Activated T-cell treated with anti-CD3 and anti-CD28 coated beads, Interleukin-2, amount 50 U/mL, for 24 hours (primary cell): ENCODE results near the gene ABHD11.
"Not testable (repeated sequence)": the region's sequence is repeated elsewhere in the genome, so short reads cannot be mapped to it uniquely, and the experiment has no call there.

Experiments
- DNase-seq: peaks from one replicate; pipeline ENCODE4 v3.0.0-alpha.2; 2020
- H3K27ac Mint-ChIP-seq: 2 replicates; pipeline ENCODE4 v1.8.0; 2020; ENCODE audit warnings: mild to moderate bottlenecking, mixed read lengths
- H3K27me3 Mint-ChIP-seq: 2 replicates; pipeline ENCODE4 v1.8.0; 2020; ENCODE audit warnings: mixed read lengths
- H3K36me3 Mint-ChIP-seq: 2 replicates; pipeline ENCODE4 v1.8.0; 2020; ENCODE audit warnings: low read depth, mixed read lengths
- H3K4me1 Mint-ChIP-seq: 2 replicates; pipeline ENCODE4 v1.8.0; 2020; ENCODE audit warnings: low read depth, mixed read lengths
- H3K4me3 Mint-ChIP-seq: 2 replicates; pipeline ENCODE4 v1.8.0; 2020; ENCODE audit warnings: mild to moderate bottlenecking, moderate library complexity, mixed read lengths
- H3K9me3 Mint-ChIP-seq: 2 replicates; pipeline ENCODE4 v1.8.0; 2020; ENCODE audit warnings: mixed read lengths

The ABHD11 gene

DNA sequence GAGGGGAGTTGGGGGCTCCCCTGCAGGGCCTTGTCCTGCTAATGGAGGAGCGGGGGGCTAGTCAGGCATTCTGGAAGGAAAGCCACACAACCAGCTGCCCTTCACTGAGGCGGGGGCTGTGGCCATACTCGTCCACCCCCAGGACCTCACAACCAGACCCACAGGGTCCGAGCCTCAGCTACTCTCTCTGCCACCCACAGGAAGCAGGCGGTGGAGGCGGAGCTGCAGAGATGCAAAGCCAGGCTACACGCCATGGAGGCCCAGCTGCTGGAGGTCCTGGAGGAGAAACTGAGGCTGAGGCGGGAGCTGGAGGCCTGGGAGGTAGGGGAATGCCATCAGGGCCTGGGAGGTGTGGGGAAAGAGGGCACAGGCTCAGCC, 3.1 kb downstream of the ABHD11 start:
- Mint-ChIP-seq H3K4me1 (peaks cover 23% of the 10 kb centered on the region), H3K27me3 (no peaks in the 10 kb centered on the region), H3K9me3 (no peaks in the 10 kb centered on the region), H3K4me3 (no peak overlapping the region), H3K36me3 (peaks cover 30% of the 10 kb centered on the region), H3K27ac (no peak overlapping the region)
- no peak for DNase-seq

DNA sequence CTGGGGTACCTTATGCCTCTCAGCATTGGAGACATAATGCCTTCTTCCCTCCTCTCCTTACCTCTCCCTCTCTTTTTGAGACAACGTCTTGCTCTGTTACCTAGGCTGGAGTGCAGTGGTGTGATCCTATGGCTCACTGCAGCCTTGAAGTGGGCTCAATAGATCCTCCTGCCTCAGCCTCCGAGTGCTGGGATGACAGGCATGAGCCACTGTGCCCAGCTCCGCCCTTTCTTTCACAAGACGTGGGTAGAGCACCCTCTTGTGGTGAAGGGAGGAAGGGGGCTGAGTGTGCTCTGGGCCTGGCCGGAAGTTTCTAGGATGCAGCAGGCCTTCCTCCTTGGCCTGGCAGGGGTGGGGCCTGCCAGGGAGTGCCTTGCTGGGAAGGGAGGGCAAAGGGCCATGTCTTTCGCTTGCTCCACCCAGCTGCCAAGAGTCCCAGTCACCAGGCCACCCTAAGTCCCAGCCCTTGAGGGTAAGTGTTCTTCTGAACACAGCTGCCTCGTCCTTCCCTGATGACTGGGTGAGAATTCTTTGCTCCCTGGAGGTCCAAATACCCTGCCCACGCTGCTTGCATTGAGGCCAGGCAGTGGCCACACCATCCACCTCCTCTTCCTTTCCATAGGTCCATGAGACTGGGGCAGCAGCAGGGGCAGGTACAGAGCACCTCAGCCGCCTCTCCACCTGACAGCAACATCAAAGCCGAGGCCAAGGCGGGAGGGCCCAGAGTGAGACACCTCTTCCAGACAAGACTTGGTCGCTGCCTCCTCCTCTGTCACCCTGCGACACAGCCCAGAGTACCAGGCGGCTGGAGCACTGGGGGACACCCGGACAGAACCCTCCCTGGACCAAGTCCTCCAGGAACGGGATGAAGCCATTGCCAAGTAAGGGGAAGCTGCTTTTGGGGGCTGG, 3.7 kb downstream of the ABHD11 start:
- Mint-ChIP-seq H3K9me3 (no peaks in the 10 kb centered on the region), H3K27ac (peak overlapping the region; percentile 73), H3K36me3 (peaks cover 30% of the 10 kb centered on the region), H3K4me3 (no peak overlapping the region), H3K4me1 (peaks cover 23% of the 10 kb centered on the region), H3K27me3 (no peaks in the 10 kb centered on the region)
- DNase-seq, result peak; percentile 86

DNA sequence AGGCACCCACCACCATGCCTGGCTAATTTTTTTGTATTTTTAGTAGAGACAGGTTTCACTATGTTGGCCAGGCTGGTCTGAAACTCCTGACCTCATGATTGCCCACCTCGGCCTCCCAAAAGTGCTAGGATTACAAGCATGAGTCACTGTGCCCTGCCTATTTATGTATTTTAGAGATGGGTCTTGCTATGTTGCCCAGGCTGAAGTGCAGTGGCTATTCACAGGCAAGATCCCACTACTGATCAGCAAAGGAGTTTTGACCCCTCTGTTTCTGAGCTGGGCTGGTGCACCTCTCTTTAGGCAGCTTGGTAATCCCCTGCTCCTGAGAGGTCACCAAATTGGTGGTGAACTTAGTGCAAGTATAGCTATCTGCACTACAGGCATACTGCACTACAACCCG, 6.2 kb downstream of the ABHD11 start:
- Mint-ChIP-seq H3K4me1 (peaks cover 13% of the 10 kb centered on the region), H3K27me3 (peaks cover 7% of the 10 kb centered on the region), H3K27ac (no peak overlapping the region), H3K4me3 (no peak overlapping the region), H3K9me3 (no peaks in the 10 kb centered on the region), H3K36me3 (peaks cover 22% of the 10 kb centered on the region)
- DNase-seq, result no peak

DNA sequence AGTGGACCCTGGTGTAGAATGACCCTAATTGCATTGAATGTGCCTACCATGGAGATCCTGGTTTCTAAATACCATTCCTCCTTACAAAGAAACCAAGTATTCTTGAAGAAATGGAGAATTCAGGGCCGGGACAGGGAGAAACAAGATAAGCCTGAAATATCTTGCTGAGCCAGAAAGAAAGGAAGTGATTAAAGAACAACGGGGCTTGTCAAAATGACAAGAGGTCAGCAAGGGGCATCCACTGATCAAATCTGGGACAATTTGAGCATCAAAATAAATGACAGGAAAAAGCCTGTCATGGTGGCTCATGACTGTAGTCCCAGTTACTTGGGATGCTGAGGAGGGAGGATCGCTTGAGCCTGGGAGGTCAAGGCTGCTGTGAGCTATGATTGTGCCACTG, 8.1 kb downstream of the ABHD11 start:
- H3K36me3 Mint-ChIP-seq, result peaks cover 6% of the 10 kb centered on the region
- H3K27me3 Mint-ChIP-seq, result peaks cover 7% of the 10 kb centered on the region

DNA sequence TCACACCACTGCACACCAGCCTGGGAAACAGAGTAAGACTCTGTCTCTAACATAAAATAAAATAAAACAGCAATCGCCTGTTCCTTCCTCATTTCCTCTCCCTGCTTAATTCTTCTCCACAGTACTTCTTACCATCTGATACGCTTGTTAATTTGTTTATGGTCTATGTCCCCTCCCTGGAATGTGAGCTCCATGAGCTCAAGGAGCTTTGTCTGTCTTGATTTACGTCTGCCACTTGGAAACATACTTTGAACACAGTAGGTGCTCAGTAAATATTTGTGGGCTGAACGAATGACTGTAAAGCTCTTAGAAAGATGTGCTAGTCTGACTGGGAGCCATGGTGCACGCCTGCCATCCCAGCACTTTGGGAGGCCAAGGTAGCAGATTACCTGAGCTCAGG, 10.1 kb downstream of the ABHD11 start:
- H3K4me1 Mint-ChIP-seq, result no peaks in the 10 kb centered on the region
- no peak overlapping the region for H3K4me3 Mint-ChIP-seq
- H3K9me3 Mint-ChIP-seq, result no peaks in the 10 kb centered on the region
- H3K27ac Mint-ChIP-seq, result no peak overlapping the region
- no peaks in the 10 kb centered on the region for H3K36me3 Mint-ChIP-seq
- peaks cover 7% of the 10 kb centered on the region for H3K27me3 Mint-ChIP-seq
- DNase-seq, result no peak

More for the DNA sequence above, 8.1 kb downstream of the ABHD11 start:
- no peak for DNase-seq
- no peak overlapping the region for H3K27ac Mint-ChIP-seq
- H3K4me1 Mint-ChIP-seq, result peaks cover 8% of the 10 kb centered on the region
- H3K9me3 Mint-ChIP-seq, result no peaks in the 10 kb centered on the region
- no peak overlapping the region for H3K4me3 Mint-ChIP-seq

DNA sequence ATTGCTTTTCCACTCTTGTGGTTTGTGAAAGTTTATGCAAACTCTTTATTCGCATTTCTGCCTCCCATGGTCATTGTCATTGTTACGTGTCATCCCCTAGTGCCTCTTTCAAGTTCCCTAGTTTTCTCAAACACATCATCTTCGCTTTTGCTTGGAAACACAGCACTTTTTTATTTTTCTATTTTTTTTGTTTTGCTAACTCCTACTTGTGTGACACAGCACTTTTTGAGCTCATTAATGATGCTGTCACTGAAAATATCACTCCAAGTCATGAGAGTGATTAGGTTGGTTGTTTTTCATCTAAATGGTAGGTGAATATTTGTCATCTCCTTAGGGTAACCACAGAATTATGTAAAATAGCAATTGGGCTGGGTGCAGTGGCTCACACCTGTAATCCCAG, 10.7 kb downstream of the ABHD11 start:
- H3K4me1 Mint-ChIP-seq, result no peaks in the 10 kb centered on the region
- peaks cover 7% of the 10 kb centered on the region for H3K27me3 Mint-ChIP-seq
- no peaks in the 10 kb centered on the region for H3K9me3 Mint-ChIP-seq
- H3K27ac Mint-ChIP-seq, result no peak overlapping the region
- no peaks in the 10 kb centered on the region for H3K36me3 Mint-ChIP-seq
- no peak overlapping the region for H3K4me3 Mint-ChIP-seq
- DNase-seq, result no peak

DNA sequence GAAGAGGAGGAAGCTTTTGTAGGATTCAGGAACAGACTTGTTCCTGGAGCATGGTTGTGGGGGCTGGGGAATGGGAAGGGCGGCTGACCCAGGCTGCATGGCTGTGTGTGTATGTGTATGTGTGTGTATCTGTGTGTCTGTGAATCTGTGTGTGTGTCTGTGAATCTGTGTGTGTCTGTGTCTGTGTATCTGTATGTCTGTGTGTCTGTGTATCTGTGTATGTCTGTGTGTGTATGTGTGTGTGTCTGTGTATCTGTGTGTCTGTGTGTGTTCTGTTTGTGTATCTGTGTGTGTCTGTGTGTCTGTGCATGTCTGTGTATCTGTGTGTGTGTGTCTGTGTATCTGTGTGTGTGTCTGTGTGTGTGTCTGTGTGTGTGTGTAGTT, 12.5 kb downstream of the ABHD11 start:
- H3K4me1 Mint-ChIP-seq, result no peaks in the 10 kb centered on the region
- no peak overlapping the region for H3K27ac Mint-ChIP-seq
- no peak overlapping the region for H3K4me3 Mint-ChIP-seq
- H3K36me3 Mint-ChIP-seq, result no peaks in the 10 kb centered on the region
- no peaks in the 10 kb centered on the region for H3K9me3 Mint-ChIP-seq
- H3K27me3 Mint-ChIP-seq, result peaks cover 12% of the 10 kb centered on the region
- DNase-seq, result no peak

DNA sequence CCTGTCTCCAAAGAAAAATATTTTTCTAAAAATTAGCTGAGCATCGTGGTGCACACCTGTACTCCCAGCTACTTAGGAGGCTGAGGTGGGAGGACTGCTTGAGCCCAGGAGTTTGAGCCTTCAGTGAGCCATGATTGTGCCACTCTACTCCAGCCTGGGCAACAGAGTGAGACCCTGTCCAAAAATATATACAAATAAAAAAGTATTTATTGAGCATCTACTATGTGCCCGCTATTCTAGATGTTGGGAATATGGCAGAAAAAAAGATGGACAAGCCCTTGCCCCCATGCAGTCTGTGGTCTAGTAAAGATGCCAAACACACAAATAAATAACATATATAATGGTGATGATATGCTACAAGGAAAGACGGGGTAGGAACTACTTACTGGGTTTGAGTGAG, 14.8 kb downstream of the ABHD11 start:
- Mint-ChIP-seq H3K9me3 (no peaks in the 10 kb centered on the region), H3K27ac (no peak overlapping the region), H3K27me3 (peaks cover 16% of the 10 kb centered on the region), H3K4me3 (no peak overlapping the region), H3K36me3 (no peaks in the 10 kb centered on the region), H3K4me1 (no peaks in the 10 kb centered on the region)
- no peak for DNase-seq

DNA sequence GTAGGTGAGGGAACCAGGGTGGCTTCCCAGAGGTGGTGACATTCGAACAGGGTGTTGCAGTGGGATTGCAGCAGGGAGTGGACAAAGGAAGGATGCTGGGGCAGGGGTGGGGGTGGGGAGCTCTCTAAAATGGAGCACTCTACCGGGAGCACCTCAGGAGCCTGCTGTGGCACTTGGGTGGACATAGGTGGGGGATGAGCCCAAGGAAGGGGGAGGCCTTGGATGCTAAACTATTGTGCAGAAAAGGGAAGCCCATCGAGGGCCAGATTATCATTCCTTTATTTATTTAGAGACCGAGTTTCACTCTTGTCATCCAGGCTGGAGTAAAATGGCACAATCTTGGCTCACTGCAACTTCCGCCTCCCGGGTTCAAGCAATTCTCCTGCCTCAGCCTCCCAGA, 15.8 kb downstream of the ABHD11 start:
- peaks cover 10% of the 10 kb centered on the region for H3K27me3 Mint-ChIP-seq
- no peaks in the 10 kb centered on the region for H3K9me3 Mint-ChIP-seq
- no peaks in the 10 kb centered on the region for H3K36me3 Mint-ChIP-seq
- no peak overlapping the region for H3K4me3 Mint-ChIP-seq
- H3K27ac Mint-ChIP-seq, result no peak overlapping the region
- peaks cover 9% of the 10 kb centered on the region for H3K4me1 Mint-ChIP-seq
- no peak for DNase-seq

DNA sequence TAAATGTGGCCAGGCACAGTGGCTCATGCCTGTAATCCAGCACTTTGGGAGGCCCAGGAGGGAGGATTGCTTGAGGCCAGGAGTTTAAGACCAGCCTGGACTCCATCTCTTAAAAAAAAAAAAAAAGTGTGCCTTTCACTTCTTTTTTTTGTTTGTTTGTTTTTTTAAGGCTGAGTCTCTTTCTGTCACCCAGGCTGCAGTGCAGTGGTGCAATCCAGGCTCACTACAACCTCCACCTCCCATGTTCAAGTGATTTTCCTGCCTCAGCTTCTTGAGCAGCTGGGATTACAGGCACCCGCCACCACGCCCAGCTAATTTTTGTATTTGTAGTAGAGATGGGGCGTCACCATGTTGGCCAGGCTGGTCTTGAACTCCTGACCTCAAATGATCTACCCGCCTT, 16.4 kb downstream of the ABHD11 start:
- not testable (repeated sequence) for H3K36me3 Mint-ChIP-seq, H3K9me3 Mint-ChIP-seq, H3K4me3 Mint-ChIP-seq, H3K27me3 Mint-ChIP-seq, DNase-seq, H3K27ac Mint-ChIP-seq
- peaks cover 15% of the 10 kb centered on the region for H3K4me1 Mint-ChIP-seq

DNA sequence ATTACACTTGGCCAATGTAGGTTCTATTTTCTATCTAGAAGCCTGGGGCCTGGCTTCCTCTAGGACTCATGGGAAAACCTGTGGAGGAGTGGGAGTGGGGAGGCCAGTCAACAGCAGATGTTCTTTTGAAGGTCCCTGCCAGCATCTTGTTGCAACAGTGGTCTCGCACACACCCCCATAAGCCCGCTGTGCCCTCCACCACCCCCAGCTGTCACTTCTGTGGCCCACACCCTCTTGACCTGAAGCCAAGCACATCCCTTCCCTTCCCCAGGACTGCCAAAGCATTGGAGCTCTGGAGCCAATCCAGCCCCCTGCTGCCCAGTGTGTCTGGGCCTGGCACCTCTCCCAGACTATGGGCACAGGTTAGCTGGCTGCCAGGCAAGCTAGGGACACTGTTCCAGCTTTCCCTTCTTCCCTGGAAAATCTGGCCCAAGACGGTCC, 17.2 kb downstream of the ABHD11 start:
- H3K9me3 Mint-ChIP-seq, result no peaks in the 10 kb centered on the region
- peaks cover 9% of the 10 kb centered on the region for H3K27me3 Mint-ChIP-seq
- no peak overlapping the region for H3K27ac Mint-ChIP-seq
- H3K4me1 Mint-ChIP-seq, result peaks cover 21% of the 10 kb centered on the region
- peaks cover 3% of the 10 kb centered on the region for H3K36me3 Mint-ChIP-seq
- DNase-seq, result no peak
- no peak overlapping the region for H3K4me3 Mint-ChIP-seq

DNA sequence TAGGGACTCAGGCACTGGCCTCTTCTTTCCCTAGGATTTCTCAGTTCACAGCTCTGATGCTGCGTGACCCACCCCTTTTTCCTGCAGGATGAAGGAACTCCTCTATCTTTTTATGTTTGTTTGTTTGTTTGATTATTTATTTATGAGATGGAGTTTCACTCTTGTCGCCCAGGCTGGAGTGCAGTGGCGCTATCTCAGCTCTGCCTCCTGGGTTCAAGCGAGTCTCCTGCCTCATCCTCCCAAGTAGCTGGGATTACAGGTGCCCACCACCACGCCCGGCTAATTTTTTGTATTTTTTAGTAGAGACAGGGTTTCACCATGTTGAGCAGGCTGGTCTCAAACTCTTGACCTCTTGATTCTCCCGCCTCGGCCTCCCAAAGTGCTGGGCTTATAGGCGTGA, 18.2 kb downstream of the ABHD11 start:
- H3K9me3 Mint-ChIP-seq, H3K27me3 Mint-ChIP-seq, DNase-seq, H3K27ac Mint-ChIP-seq: not testable (repeated sequence)
- Mint-ChIP-seq H3K4me3 (peak overlapping the region; percentile 62), H3K36me3 (peaks cover 10% of the 10 kb centered on the region), H3K4me1 (peaks cover 31% of the 10 kb centered on the region)

DNA sequence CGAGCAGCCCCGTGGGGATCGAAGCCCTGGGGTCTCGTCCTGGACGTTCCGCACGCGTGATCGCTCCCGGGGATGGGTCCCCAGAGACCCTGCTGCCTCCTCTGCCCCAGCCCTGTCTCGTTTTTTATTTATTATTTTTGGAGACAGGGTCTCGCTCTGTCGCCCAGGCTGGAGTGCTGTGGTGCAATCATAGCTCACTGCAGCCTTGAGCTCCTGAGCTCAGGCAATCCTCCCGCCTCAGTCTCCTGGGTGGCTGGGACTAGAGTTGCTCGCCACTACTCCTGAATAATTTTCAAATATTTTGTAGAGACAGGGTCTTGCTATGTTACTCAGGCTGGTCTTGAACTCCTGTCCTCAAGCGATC, 18.8 kb downstream of the ABHD11 start:
- Mint-ChIP-seq H3K36me3 (peaks cover 11% of the 10 kb centered on the region), H3K9me3 (no peaks in the 10 kb centered on the region), H3K4me3 (peak overlapping the region; percentile 62), H3K27me3 (peaks cover 9% of the 10 kb centered on the region), H3K27ac (peak overlapping the region; percentile 57), H3K4me1 (peaks cover 34% of the 10 kb centered on the region)
- no peak for DNase-seq

DNA sequence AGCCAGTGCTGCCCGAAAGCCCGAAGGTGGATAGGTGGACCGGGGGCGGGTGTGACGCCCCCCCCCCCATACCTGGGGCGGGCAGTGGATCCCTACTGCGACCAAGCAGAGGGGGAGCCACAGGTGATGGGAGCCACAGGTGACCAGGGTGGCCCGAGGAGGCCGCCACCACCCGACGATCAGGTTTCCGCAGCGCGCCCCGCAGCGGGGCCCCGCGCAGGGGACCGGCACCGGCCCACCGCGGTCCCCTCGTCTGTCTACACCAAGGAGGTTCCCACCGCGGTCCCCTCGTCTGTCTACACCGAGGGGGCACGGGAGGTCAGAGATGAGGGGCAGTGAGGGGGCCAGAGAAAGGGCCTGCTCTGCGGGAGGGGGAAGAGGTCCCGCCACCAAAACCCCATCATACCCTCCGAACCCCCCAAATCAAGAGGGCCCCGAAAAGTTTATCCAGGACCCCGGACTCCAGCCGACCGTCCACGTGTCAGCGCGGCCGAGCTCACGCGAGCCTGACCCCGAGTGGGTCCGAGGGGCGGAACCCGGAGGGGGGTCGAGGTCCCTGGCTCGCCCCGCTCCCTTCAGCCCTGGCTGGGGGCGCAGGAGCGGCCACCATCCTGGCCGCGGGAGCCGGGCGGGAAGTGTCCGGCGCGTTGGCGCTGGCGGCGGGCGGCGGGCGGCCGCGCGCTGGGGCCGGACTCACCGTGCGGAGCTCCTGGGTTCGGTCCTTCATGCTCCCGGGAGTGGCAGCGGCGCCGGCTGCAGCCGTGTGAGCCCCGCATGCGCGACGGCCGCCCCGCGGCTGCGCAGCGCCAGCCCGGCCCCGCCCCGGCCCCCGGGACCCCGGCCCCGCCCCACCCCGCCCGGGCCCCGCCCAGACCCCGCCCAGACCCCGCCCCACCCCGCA, 19.4 kb downstream of the ABHD11 start, which contains the start of gene STX1A:
STX1A (minus strand) TSS at position 765 of the 901 bp plus-strand sequence; CDS start at position 727, 38 bp downstream.
- peak; percentile 86 for DNase-seq
- no peaks in the 10 kb centered on the region for H3K9me3 Mint-ChIP-seq
- H3K4me3 Mint-ChIP-seq, result peak within 1 kb of the TSS; percentile 81
- H3K36me3 Mint-ChIP-seq, result peaks cover 11% of the 10 kb centered on the region
- peak within 1 kb of the TSS; percentile 89 for H3K27ac Mint-ChIP-seq
- peaks cover 9% of the 10 kb centered on the region for H3K27me3 Mint-ChIP-seq
- H3K4me1 Mint-ChIP-seq, result peaks cover 34% of the 10 kb centered on the region

DNA sequence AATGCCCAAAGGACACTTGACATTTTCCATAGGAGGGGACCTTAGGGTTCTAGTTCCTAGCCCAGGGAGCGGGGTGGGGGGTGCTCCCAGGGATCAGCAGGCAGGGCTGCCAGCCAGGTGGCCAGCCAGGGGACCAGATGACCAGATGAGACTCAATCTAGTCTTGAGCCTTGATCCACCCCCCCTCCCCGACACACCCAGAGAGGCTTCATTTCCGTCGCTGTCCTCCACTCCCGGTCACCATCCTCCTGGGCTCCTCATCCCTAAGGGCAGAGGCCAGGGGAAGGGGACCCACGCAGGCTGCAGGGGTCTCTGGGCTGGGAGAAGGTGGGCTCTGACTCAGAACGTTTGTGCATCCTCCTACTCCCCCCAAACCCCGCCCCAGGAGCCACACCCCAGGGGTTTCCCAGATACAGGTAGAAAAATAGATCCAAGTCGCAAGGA, 20.1 kb downstream of the ABHD11 start:
- peak overlapping the region; percentile 89 for H3K27ac Mint-ChIP-seq
- H3K9me3 Mint-ChIP-seq, result no peaks in the 10 kb centered on the region
- H3K4me3 Mint-ChIP-seq, result peak overlapping the region; percentile 81
- peaks cover 13% of the 10 kb centered on the region for H3K36me3 Mint-ChIP-seq
- H3K4me1 Mint-ChIP-seq, result peaks cover 34% of the 10 kb centered on the region
- peak; percentile 59 for DNase-seq
- peaks cover 9% of the 10 kb centered on the region for H3K27me3 Mint-ChIP-seq
